ENCODE data around the gene IARS2. TPM values are rescaled to one million over a fixed set of nuclear protein-coding genes. Genes with fewer than 3 reads are reported as not detected.
"Not testable (repeated sequence)": the region's sequence is repeated elsewhere in the genome, so short reads cannot be mapped to it uniquely, and the experiment has no call there.

IARS2 gene
- total and polyA plus RNA-seq, 7 donors = 21.3 to 57.1 (median 46.3) TPM

- WGBS, 2 donors = 24 to 75% methylated on average over 3 of the region's 3 CpGs
- no peak overlapping the region for H3K27ac ChIP-seq
- H3K9me3 ChIP-seq = no peaks in the 10 kb centered on the region
- no peak overlapping the region for H3K4me3 ChIP-seq
- H3K4me1 ChIP-seq = no peaks in the 10 kb centered on the region
- intact Hi-C loops (cut with DNase I) = no loop called here
- H3K36me3 ChIP-seq = peaks cover 4 to 58% (median 20%) of the 10 kb centered on the region in 4 donors
- no peaks in the 10 kb centered on the region for H3K27me3 ChIP-seq
- no peak for TF ChIP-seq POLR2A (IDR thresholded peaks at IDR 0.05)
- no peak for TF ChIP-seq EP300 (IDR thresholded peaks at IDR 0.05)
- no peak for TF ChIP-seq POLR2AphosphoS5 (IDR thresholded peaks at IDR 0.05)
- TF ChIP-seq CTCF (IDR thresholded peaks at IDR 0.05) = no peak
- DNase-seq = no peak
These were observed 65.1 kb downstream of the IARS2 start for GRCh38 chr1:220159041-220159440.

- Histone ChIP-seq H3K27me3 (no peaks in the 10 kb centered on the region), H3K36me3 (peaks cover 3 to 49% (median 17%) of the 10 kb centered on the region in 4 donors), H3K27ac (no peak overlapping the region), H3K4me1 (no peaks in the 10 kb centered on the region), H3K9me3 (no peaks in the 10 kb centered on the region), H3K4me3 (no peak overlapping the region)
- no peak for DNase-seq
- TF ChIP-seq POLR2AphosphoS5 (IDR thresholded peaks at IDR 0.05) (no peak), CTCF (IDR thresholded peaks at IDR 0.05) (no peak), POLR2A (IDR thresholded peaks at IDR 0.05) (no peak), EP300 (IDR thresholded peaks at IDR 0.05) (no peak)
- 96 to 100% methylated on average over 1 of the region's 1 CpG for WGBS, 2 donors
- intact Hi-C loops (cut with DNase I) = no loop called here
These were observed 66.1 kb downstream of the IARS2 start for GRCh38 chr1:220160027-220160426.

- Histone ChIP-seq H3K4me1 (no peaks in the 10 kb centered on the region), H3K36me3 (peaks cover 0 to 62% (median 20%) of the 10 kb centered on the region in 4 donors), H3K9me3 (no peaks in the 10 kb centered on the region), H3K27me3 (no peaks in the 10 kb centered on the region), H3K27ac (no peak overlapping the region), H3K4me3 (no peak overlapping the region)
- intact Hi-C loops (cut with DNase I) = no loop called here
- no peak for TF ChIP-seq POLR2AphosphoS5 (IDR thresholded peaks at IDR 0.05)
- TF ChIP-seq CTCF (IDR thresholded peaks at IDR 0.05) = no peak
- TF ChIP-seq EP300 (IDR thresholded peaks at IDR 0.05) = no peak
- no peak for TF ChIP-seq POLR2A (IDR thresholded peaks at IDR 0.05)
- DNase-seq = no peak
- 94 to 96% methylated on average over 1 of the region's 1 CpG for WGBS, 2 donors
These were observed 70.2 kb downstream of the IARS2 start for GRCh38 chr1:220164116-220164515.

- Histone ChIP-seq H3K4me3 (no peak overlapping the region), H3K36me3 (peaks cover 0 to 62% (median 22%) of the 10 kb centered on the region in 4 donors), H3K27ac (no peak overlapping the region), H3K9me3 (no peaks in the 10 kb centered on the region), H3K4me1 (no peaks in the 10 kb centered on the region), H3K27me3 (no peaks in the 10 kb centered on the region)
- intact Hi-C loops (cut with DNase I) = no loop called here
- TF ChIP-seq EP300 (IDR thresholded peaks at IDR 0.05) (no peak), CTCF (IDR thresholded peaks at IDR 0.05) (no peak), POLR2AphosphoS5 (IDR thresholded peaks at IDR 0.05) (no peak), POLR2A (IDR thresholded peaks at IDR 0.05) (no peak)
- no peak for DNase-seq
- 17 to 54% methylated on average over 2 of the region's 2 CpGs for WGBS, 2 donors
These were observed 70.6 kb downstream of the IARS2 start for GRCh38 chr1:220164517-220164916.

- H3K4me3 ChIP-seq = no peak overlapping the region
- no peak for DNase-seq
- no peak for TF ChIP-seq CTCF (IDR thresholded peaks at IDR 0.05)
- TF ChIP-seq POLR2A (IDR thresholded peaks at IDR 0.05) = no peak
- TF ChIP-seq POLR2AphosphoS5 (IDR thresholded peaks at IDR 0.05) = no peak
- TF ChIP-seq EP300 (IDR thresholded peaks at IDR 0.05) = no peak
- 91 to 95% methylated on average over 4 of the region's 4 CpGs for WGBS, 2 donors
- H3K36me3 ChIP-seq = peaks cover 0 to 67% (median 38%) of the 10 kb centered on the region in 4 donors
- no peaks in the 10 kb centered on the region for H3K27me3 ChIP-seq
- no peaks in the 10 kb centered on the region for H3K9me3 ChIP-seq
- H3K27ac ChIP-seq = no peak overlapping the region
- H3K4me1 ChIP-seq = no peaks in the 10 kb centered on the region
- intact Hi-C loops (cut with DNase I) = no loop called here
These were observed 72.9 kb downstream of the IARS2 start for GRCh38 chr1:220166853-220167252.

GRCh38 chr1:220169887-220170286 lies 76.0 kb downstream of the IARS2 start:
- H3K36me3 ChIP-seq = peaks cover 0 to 85% (median 41%) of the 10 kb centered on the region in 4 donors
- H3K27ac ChIP-seq; H3K4me3 ChIP-seq; DNase-seq; H3K4me1 ChIP-seq; H3K27me3 ChIP-seq; intact Hi-C loops (cut with DNase I); H3K9me3 ChIP-seq: not testable (repeated sequence)
- 96 to 99% methylated on average over 4 of the region's 4 CpGs for WGBS, 2 donors
